Activated CD4-positive, alpha-beta T cell treated with anti-CD3 and anti-CD28 coated beads for 4 hours (primary cell): ENCODE data around the gene INPP4B.
"Not testable (repeated sequence)": the region's sequence is repeated elsewhere in the genome, so short reads cannot be mapped to it uniquely, and the experiment has no call there.

ENCODE experiments used
- DNase-seq, 2 donors: peaks; one replicate each; pipeline ENCODE4 v3.0.0-alpha.2; 2020

The INPP4B gene

GRCh38 chr4:142663828-142664227, 182.3 kb downstream of the INPP4B start:
- no peak for DNase-seq

DNA sequence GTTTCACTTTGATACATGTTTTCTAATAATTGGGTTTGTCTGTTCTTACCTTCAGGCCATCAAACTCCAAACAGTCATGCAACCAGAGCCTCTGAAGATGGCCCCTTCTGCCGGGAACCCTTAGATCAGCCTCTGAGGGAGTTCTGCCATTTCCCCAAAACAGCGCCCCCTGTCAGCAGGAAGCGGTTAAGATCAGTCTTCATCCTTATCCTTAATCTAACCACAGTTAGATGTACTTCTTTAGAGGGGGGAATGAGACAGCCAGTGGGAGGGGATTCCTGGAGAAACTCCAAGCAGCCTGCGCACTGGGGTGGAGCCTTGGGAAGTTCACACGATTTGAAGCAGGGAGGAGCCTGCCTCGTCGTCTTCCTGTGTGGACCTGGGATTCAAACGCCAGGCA, 185.4 kb downstream of the INPP4B start:
- DNase-seq: no peak

DNA sequence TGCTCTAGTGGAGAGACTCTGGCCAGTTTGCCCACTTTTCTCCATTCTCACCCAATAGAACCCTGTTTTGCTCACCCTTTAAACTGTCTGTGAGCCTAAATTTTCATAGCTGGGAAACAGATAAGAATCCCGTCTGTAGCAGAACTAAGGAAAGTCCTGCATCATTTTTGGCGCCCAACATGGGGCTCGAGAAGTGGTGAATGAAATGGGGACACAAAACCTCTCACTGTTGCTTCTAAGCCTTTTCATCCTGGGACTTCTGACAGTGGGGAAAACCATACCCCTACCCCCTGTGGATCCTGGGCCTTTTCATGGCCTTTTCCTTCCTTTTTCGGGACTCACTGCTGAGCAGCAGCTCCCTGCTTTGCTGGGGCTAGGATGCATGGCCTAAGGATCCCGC, 189.9 kb downstream of the INPP4B start:
- no peak for DNase-seq

DNA sequence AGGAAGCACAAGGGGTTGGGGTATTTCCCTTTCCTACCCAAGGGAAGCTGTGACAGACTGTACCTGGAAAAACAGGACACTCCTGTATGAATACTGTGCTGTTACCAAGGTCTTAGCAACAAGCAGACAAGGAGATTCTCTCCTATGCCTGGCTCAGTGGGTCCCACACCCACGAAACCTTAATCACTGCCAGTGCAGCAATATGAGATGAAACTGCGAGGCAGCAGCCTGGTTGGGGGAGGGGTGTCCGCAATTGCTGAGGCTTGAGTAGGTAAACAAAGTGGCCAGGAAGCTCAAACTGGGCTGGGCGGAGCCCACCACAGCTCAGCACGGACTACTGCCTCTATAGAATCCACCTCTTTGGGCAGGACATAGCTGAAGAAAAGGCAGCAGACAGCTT, 197.7 kb downstream of the INPP4B start:
- DNase-seq: no peak

GRCh38 chr4:142645475-142646108, 200.5 kb downstream of the INPP4B start:
- DNase-seq: no peak

DNA sequence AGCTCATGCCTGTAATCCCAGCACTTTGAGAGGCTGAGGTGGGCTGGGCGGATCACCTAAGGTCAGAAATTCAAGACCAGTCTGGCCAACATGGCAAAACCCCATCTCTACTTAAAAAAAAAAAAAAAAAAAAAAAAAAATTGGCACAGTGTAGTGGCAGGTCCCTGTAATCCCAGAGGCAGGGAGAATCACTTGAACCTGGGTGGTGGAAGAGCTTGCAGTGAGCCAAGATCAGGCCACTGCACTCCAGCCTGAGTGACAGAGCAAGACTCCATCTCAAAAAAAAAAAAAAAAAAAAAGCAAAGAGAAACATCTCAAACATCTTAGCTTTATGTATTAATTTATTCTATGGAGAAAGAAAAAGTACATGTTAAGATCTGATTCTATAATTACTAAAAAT, 201.5 kb downstream of the INPP4B start:
- not testable (repeated sequence) for DNase-seq

DNA sequence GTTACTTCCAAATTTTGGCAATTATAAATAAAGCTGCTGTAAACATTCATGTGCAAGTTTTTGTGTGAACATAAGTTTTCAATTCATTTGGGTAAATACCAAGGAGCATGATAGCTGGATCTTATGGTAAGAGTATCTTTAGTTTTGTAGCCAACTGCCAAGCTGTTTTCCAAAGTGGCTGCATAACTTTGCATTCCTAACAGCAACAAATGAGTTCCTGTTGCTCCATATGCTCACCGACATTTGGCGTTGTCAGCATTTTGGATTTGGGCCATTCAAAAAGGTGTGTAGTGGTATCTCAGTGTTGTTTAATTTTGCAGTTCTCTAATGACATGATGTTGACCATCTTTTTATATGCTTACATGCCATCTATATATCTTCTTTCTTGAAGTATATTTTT, 208.5 kb downstream of the INPP4B start:
- no peak for DNase-seq

- DNase-seq: no peak
Measured at GRCh38 chr4:142631836-142632235, 214.3 kb downstream of the INPP4B start.

- no peak for DNase-seq
Measured at GRCh38 chr4:142615324-142615665, 230.8 kb downstream of the INPP4B start.

GRCh38 chr4:142614621-142615323, 231.3 kb downstream of the INPP4B start:
- no peak for DNase-seq

DNA sequence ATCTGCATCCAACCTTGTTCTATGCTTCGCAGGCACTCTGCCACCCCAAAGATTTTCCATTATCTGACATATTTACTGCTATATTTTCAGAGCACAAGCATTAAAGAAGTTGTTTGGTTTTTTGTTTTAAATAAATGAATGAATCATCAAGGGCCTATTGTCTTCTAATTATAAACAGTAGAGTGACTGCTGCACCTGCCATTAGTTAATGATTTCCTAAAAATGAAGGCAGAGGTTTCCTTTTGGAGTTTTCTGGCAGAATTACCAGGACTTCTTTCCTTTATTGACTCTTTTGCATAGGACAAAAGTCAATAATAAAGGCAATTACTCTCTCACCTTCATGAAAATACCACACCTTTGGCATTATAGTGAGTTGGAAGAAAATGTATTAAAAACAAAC, 238.1 kb downstream of the INPP4B start:
- no peak for DNase-seq

DNA sequence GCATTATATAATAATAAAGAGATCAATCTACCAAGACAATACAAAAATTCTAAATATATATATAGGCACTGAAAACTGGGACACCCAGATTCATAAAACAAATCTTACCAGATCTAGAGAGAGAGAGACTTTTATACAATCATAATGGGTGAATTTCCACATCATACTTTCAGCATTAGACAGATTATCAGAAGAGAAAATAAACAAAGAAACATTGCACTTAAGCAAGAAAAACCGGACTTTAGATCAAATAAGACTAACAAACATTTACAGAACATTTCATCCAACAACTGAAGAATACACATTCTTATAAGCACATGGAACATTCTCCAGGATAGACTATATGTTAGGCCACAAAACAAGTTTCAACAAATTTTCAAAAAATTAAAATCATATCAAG, 245.1 kb downstream of the INPP4B start:
- DNase-seq: no peak

- DNase-seq: no peak
Measured at GRCh38 chr4:142598132-142598531, 248.0 kb downstream of the INPP4B start.

DNA sequence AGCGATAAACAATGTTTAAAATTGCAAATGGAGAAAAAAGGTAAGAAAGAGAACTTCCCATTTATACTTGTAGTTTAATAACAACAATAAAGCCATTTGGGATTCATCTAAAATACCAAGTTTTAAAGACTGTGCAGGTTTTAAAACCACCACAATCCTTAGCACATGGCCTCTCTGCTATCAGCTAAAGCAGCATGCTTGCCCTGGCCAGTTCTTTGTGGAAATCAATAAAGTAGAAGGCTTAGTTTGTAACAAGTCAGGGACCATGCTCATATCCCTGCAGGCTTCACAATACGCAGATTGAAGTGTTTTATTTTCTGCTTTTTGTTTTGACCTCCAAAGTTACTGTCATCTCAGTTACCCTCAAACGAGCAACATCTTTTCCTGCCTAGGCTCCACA, 249.5 kb downstream of the INPP4B start:
- DNase-seq: no peak

- no peak for DNase-seq
Measured at GRCh38 chr4:142596121-142596520, 250.0 kb downstream of the INPP4B start.

- DNase-seq: no peak
Measured at GRCh38 chr4:142595222-142595871, 250.8 kb downstream of the INPP4B start.

DNA sequence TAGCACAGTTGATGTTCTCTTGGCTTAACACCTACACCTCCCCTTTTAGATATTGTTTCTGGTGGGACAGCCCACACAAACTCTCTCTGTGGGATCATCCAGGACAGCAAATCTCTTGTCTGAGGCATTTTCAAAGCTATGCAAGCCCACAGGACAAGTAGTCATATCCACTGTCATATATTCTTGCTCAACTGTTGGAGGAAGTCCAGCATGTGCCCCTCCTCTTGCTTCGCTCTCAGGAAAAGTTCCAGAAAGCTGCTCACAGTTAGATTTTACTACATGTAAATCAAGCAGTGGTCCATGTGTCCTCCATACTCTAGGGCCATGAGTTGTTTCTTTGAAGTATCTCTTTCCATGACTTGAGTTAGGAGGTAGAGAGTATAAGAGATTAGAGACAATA, 260.7 kb downstream of the INPP4B start:
- DNase-seq: no peak

DNA sequence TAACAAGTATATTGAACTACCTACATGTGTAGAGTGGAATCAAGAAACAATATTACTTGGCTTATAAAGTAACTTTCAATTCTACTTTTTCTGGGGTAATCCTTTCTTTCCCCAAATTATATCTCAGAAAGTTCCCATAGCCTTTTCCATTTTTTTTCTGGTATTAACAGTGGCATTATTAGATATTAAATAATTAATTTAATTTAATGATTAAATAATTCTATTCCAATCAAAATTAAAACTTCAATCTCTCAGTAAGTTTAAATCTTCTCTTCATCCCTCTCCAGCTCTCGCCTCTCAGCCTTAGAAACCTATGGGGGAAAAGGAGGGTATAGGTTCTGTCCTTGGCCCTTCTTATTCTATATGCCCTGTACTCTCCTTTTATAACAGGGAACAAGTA, 262.4 kb downstream of the INPP4B start:
- DNase-seq: no peak

DNA sequence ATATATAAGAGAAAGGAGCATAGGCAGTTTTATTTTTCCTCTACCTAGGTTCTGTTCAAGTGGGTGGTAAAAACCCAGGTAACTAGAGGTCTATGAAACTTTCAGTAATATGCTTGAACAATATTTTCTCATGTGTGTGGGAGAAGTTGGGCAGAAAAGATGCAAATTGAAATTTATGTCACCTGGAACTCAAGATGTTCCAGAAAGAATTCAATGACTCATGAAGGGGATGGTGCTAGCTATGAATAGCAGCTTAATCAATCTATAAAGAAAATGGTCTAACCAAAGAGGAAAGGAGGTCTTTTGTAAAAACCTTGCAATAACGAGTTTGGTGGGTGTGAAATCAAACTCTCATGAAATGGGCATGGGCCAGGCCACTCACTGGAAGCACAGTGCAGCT, 263.8 kb downstream of the INPP4B start:
- DNase-seq: no peak

DNA sequence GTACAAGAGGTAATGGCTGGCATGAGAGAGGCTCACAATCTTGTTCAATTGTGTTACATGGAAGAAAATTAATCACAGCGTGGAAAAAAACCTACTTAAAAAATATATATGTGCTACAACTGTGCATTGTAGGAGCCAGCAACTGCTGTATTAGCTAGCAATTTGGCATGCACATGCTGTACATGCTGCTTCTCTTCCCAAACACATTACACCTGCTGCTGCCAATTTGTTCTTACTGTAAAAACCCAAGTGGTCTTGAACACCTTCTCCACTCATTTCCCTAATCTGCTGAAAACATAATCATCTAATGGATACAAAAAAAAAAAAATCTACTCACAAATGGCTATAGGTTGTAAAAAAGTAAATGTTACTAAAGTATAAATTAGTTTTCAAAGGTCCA, 264.2 kb downstream of the INPP4B start:
- no peak for DNase-seq

DNA sequence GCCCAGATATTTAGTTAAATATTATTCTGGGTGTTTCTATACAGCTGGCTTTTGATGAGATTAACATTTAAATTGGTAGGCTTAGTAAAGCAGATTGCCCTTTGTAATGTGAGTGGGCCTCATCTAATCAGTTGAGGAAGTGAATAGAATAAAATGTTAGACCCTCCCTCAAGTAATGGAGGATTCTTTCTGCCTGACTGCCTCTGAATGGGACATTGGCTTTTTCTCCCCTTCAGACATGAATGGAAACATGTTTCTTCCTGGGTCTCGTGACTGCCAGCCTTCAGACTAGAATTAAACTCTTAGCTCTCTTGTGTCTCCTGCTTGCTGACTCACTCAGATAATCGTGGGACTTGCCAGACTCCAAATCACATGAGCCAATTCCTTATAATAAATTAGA, 266.7 kb downstream of the INPP4B start:
- DNase-seq: no peak

DNA sequence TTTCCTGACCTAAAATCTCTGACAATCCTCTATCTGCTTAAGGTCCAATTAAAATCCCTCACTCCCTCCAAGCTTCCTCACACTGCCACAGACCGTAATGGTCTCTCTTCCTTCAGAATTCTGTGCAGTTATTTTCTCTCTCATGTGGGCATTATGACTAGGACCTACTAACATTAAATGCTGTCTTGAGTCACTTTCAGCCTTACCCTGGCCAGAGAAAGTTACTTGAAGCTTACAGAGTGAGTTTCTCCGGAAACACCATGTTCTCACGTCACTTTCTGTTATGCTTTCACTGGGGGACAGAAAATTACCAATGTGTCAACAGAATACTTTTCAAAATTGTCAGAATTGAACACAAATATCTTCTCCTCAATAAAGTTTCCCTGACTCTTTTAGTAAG, 271.8 kb downstream of the INPP4B start:
- DNase-seq: no peak

DNA sequence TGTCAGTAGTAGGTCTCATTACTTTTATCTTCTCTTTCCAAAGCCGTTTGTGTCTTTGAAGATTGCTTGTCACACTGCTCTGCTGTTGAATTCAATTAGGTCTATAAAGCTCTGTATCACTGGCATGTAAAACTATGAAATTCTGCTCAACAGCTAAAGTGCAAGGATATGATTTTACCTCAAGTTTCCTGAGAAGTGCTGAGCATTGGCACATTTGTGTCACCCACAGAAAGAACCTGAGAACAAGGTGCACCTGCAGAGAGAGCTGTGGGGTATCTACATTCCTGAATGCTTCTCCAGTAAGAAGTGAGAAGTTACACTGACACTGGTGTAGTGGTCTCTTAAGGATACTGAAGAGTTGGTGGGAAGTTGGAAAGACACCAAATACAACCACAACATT, 274.0 kb downstream of the INPP4B start:
- DNase-seq: no peak

DNA sequence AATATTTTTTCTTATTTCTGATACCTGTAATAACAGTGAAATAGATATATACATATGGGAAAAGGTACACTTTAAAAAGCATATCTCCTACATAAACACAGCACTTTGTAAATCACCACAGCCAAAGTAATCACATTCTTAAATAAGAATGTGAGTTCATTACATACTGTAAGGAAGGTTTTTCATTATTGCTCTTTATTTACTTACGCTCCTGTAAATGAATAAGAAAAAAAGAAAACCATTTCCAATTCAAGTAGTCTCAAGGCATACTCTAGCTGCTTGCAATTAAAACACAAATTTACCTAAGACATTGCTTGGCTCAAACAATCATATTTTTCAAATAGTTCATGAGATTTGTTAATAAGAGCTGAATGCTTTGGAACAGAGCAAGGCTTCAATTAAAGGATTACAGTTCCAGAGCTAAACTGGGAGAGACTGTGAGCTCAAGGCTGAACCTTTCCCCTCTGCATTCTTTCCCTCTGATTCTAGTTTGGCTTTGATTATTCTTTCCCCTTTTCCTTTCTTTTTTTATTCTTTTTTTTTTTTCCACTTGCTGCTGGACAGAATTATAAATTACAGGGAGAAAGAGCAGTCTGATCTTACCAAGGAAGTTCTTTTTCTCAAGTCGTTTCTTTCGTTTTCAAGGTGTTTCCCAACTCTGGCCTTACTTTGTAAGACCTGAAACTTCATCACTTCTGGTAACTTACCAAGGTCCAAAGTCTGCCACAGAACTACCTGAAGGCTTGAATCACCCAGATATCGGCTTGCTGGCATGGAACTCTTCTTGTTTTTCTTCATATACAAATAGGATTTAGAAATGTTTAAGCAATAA, 278.3 kb downstream of the INPP4B start:
- DNase-seq: no peak
